GM18505 (cell line): ENCODE measurements around the gene VGF.
"Not testable (repeated sequence)": the region's sequence is repeated elsewhere in the genome, so short reads cannot be mapped to it uniquely, and the experiment has no call there.

Source experiments
- ATAC-seq: cut with Tn5 transposase; IDR thresholded peaks from one replicate; pipeline ENCODE4 v1.9.1; 2021; ENCODE audit not compliant: unreplicated experiment
- POLR2A ChIP-seq: IDR thresholded peaks from 4 replicates; pipeline ENCODE4 v1.6.1; 2011; ENCODE audit warnings: borderline replicate concordance; ENCODE audit not compliant: insufficient read depth, insufficient read length; ENCODE audit errors: extremely low read depth

VGF gene

DNA sequence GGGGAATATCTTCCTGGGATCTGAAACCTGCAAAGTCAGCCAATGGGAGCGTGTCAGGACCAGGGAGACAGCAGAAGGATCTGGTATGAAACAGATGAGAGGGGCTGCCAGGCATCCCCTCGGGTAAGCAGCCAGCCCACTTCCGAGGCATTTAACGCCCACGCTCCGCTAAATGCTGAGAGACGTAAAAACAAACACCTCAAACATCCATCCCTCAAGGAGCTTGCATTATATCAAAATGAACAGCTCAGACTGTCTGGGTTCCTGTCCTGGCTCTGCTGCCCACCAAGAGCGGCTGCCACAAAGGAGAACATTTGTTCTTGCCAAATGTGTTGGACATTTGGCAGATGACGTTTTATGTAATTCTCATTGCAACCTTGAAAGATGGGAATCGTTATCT is 45.5 kb downstream of the VGF start:
- no peak for ATAC-seq

DNA sequence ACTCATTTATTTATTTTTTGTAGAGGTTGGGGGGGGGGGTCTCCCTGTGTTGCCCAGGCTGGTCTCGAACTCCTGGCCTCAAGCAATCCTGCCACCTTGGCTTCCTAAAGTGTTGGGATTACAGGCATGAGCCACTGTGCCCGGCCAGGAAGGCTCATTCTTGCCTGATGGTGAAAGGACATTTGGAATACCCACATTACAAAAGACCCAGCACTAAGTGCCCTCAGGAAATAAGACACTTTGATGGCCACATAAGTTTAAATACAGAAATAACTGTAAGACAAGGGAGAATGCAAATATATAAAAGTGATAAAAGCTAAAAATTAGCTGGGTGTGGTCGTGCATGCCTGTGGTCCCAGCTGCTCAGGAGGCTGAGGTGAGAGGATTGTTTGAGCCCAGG is 46.5 kb downstream of the VGF start:
- no peak for ATAC-seq
- no peak for TF ChIP-seq POLR2A

More for the DNA sequence above, 45.5 kb downstream of the VGF start:
- no peak for TF ChIP-seq POLR2A

DNA sequence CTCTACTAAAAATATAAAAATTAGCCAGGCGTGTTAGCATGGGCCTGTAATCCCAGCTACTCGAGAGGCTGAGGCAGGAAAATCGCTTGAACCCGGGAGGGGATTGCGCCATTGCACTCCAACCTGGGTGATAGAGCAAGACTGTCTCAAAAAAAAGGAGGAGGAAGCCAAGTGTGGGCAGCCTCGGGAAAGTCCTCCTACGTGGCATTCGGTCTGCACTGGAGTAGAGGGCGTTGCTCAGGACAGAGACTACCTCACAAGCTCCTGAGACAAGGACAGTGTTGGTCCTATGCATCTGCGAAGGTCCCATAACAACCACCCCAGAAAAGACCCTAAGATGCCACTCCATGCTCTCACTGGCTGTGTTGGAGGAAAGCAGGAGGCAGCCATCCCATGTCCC is 48.5 kb downstream of the VGF start:
- no peak for ATAC-seq
- TF ChIP-seq POLR2A, result no peak

DNA sequence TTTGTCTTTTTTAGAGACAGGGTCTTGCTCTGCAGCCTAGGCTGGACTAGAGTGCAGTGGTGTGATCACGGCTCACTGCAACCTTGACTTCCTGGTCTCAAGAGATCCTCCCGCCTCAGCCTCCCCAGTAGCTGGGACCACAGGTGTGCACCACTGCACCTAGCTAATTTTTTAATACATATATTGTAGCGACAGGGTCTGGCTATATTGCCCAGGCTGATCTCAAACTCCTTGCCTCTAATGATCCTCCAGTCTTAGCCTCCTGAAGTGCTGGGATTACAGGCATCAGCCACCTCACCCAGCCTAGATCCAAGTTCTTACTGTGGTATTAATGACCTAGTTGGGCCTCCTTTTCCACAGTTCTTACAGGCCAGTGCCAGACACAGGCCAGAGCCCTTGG is 50.2 kb downstream of the VGF start:
- ATAC-seq, result no peak
- no peak for TF ChIP-seq POLR2A

DNA sequence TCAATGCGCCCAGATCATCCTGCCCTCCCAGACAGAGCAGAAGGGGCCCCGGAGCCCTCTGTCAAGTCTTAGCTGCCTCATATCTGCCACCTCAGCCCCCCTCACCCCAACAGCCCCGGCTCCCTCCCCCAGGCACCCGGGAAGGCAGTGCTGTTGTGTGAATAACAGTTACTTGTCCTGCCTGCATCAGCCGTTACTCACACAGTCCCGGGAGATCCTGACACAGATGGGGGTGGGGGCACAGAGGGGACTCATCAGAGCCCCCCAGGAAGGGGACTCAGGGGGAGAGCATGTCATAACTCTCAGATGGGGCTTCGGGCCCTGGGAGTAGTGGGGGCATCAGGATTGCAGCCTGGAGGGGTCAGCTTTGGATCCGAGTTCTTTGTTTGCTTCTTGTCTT is 50.9 kb downstream of the VGF start:
- TF ChIP-seq POLR2A, result no peak
- no peak for ATAC-seq

DNA sequence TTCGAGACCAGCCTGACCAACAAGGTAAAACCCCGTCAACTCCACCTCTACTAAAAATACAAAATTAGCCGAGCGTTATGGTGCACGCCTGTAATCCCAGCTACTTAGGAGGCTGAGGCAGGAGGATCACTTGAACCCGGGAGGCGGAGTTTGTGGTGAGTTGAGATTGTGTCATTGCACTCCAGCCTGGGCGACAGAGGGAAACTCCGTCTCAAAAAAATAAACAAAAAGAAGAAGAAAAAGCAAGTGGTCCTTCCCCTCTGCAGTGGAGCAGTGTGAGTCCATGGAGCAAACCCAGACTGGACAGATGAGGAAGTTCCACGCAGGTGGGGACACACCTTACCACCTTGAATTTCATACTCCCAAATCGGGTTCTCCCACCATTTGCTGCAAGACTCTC is 51.5 kb downstream of the VGF start:
- ATAC-seq, result no peak
- TF ChIP-seq POLR2A, result no peak

DNA sequence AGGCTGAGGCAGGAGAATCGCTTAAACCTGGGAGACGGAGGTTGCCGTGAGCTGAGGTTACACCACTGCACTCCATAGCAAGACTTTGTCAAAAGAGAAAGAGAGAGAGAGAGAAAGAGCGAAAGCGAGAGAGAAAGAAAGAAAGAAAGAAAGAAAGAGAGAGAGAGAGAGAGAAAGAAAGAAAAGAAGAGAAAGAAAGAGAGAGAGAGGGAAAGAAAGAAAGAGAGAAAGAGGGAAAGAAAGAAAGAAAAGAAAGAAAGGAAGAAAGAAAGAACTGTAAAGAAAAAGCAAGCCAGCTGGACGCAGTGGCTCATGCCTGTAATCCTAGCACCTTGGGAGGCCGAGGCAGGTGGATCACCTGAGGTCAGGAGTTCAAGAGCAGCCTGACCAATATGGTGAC is 52.2 kb downstream of the VGF start:
- not testable (repeated sequence) for ATAC-seq
